ENCODE results near the gene MINDY4.

Gene MINDY4

DNA sequence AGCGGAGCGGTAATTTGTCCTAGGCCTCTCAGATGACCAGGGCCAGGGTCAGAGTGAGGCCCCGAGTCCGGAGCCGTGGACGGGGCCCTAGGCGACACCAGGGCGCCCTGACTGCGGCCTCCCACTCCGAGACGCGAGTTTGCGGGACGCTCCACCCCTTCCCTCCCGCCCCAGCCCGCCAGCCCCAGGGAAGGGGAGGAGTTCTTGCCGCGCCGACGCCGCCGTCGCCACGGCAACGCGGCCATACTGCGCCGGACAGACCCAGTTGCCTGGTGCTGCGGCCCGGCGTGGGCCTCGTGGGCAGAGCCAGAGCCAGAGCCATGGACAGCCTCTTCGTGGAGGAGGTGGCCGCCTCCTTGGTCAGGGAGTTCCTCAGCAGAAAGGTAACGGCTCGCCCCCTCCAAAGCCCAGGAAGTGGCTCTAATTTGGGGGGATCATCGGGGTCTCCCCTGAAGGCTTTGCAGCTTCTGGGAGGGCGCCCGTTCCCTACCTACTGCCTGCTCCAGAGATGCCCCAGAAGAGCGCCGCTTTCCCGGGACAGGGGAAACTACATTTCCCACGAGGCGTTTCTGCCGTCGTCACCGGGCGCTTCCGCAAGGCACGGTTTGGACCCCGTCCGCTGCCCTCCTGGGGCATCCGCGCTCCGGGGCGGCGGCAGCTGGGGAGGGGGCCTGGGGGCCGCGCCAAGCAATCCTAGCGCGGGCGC lies at the start of gene MINDY4:
TSS of gene MINDY4 (plus strand) at position 244 of the 706 bp plus-strand sequence. CDS start at position 321, 77 bp downstream.
- DNase-seq (ENCODE audit: low read depth, low spot score): no peak

DNA sequence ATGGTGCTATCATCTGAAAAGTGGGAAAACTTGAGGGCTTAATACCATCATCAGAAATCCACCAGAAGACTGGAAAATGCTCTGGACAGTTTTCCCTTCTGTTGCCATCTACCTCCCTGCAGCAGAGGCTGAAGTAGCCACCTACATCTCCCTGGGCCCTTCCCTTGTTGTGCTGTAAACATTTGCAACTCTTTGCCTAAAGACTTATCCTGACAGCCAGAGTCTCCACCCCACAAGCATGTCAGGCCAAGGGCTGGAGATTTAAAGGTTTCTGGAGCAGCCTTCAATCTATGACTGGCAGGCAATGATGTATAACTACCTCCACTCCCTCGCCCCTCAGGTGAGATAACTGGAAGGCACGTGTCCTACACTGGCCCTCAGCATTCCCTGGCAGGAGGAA lies 49.0 kb upstream of the MINDY4 start:
- DNase-seq (ENCODE audit: low read depth, low spot score): no peak

DNA sequence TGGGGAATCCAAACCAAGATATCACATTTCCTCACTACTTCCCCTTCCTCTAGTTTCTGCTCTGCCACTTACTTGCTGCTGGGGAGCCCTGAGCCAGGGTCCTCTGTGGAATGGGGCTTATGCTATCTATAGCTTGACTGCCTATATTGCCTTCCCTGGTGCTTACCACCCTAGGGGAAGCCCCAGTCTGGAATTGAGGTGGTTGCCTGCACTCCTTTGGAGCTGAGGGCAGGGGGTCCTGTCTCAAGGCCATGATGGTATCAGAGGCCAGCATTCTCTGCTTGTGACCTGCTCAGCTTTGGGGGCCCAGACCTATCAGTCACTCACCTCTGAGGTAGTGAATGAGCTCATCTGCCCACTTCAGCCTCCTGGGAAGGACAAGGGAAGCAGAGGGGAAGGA lies 48.5 kb upstream of the MINDY4 start:
- no peak for DNase-seq (ENCODE audit: low read depth, low spot score)

DNA sequence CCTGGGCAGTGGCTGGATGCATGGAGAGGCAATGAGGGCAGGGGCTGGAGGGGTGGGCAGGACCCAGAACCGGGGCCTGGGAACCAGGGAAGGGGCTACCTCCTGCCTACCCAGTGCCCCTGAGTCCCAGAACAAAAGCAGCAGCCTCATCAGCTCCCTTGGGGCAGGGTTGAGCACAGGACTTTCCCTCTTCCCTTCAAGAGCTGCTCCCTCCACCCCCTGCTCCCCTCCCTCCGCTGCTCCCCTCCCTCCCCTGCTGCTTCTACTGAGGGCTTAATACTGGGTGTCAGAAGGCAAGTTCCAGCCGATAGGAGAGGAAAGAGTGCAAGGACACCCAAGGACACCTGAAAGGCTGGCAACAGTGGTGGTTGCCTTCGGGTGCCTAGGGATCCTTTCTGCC lies 47.4 kb upstream of the MINDY4 start:
- DNase-seq (ENCODE audit: low read depth, low spot score): no peak

DNA sequence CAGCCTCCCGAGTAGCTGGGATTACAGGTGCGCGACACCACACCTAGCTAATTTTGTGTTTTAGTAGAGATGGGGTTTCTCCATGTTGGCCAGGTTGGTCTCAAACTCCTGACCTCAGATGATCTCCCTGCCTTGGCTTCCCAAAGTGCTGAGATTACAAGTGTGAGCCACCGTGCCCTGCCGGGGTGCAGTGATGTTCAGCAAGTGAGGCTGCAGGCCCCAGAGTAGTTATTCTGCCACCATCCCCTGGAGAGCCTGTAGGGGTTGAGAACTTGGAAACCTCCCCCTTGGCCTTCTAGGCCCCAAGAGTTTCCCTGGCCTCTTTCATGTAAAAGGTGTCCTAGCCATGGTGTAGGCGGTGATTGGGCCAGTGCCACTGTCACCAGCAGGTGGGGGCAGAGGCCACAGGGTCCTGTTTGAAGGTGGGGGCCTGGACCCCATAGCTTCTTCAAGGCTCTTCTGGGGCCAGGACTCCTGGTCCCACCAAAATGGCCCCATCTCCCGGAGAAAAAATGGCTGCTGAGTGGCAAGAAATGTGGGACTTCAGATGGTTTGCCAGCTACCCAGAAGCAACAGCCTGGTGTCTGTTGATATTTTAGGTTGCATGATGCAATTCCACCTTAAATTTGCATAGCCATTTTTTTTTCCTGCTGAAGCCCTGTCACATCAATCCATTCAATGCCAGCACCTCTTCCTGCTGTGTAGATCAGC lies 44.8 kb upstream of the MINDY4 start:
- no peak for DNase-seq (ENCODE audit: low read depth, low spot score)

DNA sequence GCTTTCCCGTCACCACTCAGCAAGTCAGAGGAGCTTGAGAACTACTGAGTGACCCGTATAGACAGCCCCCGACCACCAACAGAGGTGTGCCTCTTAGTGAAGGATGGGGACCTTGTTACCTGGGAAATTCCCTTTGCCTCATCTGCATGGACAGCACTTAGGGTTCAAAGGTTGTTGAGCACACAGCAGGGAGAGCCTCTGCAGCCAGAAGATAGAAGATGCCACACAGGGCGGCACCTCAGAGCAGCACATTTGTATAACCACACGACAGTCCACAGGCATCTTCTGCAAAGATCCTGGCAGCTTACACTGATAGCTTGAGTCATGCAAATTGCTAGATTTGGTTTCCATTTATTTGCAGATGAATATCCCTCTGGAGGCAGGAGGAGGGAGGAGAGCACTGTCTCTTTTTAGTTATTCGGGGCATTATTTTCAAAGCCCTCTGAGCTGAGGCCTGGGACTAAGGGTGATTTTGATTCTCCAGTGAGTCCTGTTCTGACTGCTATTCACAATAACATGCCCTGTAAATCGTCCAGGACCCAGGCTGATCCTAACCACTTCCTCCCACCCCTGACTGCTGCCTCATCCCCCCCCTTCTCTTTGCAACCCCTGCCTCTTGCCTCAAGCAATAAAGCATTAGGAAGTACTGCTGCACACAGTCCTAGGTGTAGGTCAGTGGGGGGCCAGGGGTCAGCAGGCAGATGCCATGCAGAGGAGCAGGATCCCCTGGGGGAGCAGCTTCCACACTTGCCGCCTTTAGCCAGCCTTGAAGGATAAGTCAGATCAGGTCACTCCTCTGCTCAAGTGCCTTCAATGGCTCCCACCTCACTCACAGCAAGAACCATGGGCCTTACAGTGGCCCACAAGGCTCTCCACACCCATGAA lies 43.9 kb upstream of the MINDY4 start:
- DNase-seq (ENCODE audit: low read depth, low spot score): no peak

DNA sequence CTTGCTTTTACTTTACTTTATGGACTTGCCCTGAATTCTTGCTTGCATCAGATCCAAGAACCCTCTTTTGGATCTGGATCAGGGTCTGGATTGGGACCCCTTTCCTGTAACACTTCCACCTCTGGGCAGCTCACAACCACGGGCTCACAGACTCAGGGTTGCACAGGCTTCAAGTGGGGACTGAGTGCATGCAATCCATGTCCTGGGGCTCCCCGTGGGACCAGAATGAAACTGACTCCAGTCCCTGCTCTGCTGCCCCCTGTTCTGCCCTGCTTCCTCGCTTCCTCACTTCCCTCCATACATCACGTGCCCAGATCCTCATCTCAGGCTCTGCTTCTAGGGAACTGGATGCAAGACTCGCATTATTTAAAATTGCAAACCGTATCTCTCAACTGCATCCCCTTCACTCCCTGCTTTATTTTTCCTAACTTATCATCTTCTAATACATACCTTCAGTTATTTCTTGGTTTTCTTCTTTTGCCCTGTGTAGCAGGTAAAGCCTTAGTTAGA lies 42.6 kb upstream of the MINDY4 start:
- DNase-seq (ENCODE audit: low read depth, low spot score): no peak

DNA sequence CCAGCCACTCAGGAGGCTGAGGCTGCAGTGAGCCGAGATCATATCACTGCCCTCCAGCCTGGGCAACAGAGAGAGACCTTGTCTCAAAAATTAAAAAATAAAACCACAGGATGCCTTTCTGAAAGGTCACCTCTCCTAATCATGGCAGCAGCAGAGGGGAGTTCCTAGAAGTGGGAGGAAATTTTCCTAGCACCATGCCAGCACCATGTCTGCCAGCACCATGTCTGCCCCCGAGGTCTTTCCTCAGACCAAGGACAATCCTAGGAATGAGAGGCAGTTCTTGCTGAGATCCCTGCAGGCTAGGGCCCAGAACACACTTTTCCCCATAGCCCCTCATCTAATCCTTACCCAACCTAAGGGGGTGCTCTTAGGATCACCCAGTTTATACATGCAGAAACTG lies 41.6 kb upstream of the MINDY4 start:
- DNase-seq (ENCODE audit: low read depth, low spot score): no peak

DNA sequence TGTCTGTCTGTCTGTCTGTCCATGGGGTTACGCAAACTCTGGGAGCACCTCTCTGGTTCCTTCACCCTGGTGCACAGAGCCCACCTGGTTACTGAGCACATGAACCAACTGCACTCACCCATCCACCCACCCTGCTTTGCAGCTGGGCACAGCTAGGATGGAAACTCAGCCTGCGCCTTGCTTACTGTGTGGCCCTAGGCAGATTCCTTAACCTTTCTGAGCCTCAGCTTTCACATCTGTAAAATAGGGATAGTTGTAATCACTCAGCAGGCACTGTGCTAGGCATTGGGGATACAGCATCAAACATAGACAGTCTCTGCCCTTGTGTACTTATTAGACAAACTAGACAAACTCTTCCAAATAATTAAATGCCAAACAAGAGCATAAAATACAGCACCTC lies 41.1 kb upstream of the MINDY4 start:
- DNase-seq (ENCODE audit: low read depth, low spot score): no peak

DNA sequence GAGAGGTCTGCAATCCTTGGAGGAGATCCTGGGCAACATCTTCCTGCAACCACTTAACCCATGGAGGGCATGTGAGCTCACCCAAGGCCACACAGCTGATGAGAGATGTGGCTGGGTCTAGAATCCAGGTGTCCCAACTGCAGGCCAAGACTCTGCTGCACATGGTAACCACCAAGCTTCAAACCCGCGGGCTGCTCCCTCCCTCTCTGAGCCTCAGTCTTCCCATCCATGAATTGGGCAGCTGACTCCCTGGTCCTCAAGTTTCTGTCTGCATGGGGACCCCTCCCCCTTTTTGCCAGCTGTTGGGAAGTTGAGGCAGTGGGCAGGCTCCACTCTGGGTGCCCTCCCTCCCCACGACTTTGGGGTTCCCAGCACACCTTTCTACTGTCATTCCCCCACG lies 40.2 kb upstream of the MINDY4 start:
- DNase-seq (ENCODE audit: low read depth, low spot score): no peak

DNA sequence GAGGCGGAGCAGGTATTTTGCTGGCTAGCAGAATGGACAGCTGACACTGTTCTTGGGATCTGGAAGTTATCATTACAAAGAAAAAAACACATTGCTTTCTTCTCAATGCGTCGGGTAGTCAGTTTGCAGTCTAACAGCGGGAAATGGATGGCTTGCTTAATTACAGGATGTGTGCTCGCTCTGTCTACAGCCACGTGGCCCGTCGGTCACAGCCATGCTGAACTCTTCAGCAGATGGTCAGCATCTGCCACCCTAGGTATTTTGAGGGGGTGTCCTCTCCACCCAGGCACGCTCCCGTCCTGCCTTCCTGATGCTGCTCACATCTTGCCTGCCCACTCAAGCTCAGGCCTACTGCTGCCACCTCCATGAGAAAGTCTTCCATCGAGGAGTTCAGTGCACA lies 39.6 kb upstream of the MINDY4 start:
- no peak for DNase-seq (ENCODE audit: low read depth, low spot score)

DNA sequence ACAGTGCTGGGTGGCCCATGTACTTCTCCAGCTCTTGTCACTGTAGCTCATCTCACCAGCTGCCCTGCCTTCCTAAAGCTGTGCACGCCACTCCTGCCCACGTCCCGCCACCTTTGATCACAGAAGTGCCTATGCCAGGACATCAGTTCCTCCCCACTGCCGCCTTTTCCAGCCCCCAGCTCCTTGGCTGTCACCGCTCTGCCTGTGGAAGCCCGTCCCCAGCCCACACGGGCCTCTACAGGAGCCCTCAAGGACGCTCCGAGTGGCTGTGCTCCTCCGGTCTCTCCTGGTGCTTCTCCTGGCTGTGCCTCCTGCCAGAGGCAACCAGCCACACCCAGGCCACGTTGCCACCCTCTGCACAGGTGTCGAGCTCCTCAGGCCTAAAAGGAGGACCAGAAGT lies 38.6 kb upstream of the MINDY4 start:
- DNase-seq (ENCODE audit: low read depth, low spot score): no peak

DNA sequence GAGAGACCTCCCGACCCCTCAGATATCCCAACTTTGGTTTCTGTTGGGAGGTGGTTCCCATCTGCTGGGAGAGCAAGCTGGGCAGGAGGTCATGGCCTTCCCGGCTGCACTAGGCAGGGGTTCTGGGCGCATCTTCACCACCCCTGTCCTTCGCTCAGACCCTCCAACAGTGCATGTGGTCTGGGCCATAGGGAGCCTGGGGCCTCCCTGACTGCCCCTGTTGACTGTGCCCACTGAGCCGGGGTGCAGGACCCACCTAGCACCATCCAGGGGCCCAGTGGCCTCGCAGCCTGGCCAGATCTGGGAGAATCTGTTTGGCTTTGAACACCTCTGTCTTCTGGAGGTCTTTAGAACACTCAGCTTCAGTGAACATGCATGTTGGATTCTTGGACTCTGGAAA lies 38.0 kb upstream of the MINDY4 start:
- DNase-seq (ENCODE audit: low read depth, low spot score): no peak

DNA sequence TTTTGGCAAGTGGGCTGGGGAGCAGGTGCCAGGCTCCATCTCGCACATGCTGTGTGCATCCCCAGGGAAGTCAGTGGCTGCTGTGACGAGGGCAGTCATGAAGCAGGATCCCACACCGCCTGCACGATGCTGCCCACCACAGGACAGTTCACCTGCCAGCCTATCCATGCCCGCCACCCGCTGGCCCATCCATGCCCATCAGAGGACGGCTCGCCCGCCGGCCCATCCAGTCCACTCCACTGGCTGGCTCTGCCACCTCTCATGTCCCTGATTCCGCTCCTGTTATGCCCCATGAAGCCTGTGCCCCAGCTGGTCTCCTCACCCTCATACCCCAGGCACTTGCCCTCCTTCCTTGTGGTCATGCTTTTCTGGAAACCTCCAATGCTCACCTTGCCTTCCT lies 37.5 kb upstream of the MINDY4 start:
- no peak for DNase-seq (ENCODE audit: low read depth, low spot score)

DNA sequence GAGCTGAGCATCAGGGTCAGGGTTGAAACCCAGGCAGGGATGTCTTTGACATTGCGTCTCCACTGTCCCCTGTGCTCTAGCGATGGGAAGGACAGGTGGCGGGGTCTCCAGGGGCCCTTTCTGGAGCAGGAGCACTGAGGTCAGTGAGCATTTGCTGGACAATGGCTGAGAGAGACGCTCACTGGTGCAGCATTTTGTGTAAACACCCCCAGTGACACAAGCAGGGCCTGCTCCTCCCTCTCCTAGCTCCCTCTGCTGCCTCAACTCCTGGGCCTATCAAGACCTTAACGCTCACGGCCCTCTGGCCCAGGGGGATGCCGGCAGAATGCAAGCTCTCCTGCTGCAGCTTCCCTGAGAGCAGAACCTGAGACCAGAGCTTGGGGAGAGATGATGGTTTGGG lies 36.7 kb upstream of the MINDY4 start:
- no peak for DNase-seq (ENCODE audit: low read depth, low spot score)

DNA sequence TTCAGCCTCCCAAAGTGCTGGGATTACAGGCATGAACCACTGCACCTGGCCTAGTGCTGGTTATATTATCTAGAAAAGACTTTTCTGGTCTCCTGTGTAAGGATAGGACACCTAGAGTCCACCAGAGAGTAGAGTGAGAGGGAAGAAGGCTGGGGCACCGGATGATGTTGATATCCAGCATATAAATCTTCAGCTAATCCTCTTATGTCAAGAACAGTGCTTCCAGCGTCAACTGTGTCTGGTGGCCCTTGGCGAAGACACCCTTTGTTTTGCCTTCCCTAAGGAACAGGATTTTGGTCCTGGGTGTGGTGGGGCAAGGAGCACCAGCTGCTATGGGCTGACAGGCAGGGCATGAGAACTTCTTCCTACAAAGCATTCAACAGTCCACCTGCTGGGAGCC lies 35.6 kb upstream of the MINDY4 start:
- DNase-seq (ENCODE audit: low read depth, low spot score): no peak

DNA sequence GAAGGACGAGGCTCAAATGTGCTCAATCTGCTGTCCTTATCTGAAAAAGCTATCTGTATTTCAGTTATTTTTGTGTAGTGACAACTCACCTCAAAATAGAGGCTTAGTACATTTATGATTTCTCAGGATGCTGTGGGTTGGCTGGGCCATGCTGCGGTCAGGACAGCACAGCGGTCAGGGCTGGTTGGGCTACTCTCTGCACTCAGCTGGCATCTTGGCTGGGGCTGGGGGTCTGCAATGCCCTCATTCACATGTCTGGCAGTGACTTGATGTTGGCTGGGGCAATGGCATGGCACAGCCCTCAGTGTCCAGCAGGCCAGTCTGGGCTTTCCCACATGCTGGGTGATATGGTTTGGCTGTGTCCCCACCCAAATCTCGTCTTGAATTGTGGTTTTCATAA lies 34.9 kb upstream of the MINDY4 start:
- DNase-seq (ENCODE audit: low read depth, low spot score): no peak

DNA sequence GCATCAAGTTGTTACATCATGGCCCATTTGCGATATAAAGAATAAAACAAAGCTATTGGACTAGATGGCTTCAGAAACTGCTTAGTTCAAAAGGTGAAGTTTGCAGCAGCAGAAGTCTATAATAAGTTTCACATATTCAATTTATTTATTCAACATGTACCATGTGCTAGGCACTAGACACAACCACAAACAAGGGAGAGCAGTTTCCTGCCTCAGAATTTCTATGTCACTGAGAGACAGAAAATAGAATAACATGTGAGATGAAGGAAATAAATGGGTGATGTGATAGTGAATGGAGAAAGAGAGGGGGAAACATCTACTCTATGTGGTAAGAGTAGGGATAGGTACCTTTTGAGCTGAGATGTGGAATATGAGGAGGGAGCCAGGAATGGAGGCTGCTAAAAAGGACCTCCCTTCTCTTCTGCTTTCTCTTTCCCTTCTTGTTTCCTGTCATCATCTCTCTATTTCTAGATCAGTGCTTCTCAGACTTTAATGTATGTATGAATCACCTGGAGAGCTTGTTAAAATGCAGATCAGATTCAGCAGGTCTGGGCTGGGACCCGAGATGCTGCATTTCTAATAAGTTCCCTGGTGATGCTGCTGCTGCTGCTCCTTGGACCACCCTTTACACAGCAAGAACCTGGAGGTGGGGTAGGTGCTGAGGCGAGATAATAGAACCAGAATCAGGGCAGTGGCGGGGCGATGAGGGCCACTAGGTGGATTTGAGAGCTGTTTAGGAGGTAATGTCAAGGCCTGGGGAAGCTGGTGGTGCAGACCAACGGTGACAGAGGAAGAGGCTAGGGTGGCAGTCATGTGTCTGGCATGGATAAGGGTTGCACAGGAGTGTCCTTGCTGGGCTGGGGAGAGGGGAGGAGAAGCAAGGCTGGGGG lies 32.9 kb upstream of the MINDY4 start:
- DNase-seq (ENCODE audit: low read depth, low spot score): no peak

DNA sequence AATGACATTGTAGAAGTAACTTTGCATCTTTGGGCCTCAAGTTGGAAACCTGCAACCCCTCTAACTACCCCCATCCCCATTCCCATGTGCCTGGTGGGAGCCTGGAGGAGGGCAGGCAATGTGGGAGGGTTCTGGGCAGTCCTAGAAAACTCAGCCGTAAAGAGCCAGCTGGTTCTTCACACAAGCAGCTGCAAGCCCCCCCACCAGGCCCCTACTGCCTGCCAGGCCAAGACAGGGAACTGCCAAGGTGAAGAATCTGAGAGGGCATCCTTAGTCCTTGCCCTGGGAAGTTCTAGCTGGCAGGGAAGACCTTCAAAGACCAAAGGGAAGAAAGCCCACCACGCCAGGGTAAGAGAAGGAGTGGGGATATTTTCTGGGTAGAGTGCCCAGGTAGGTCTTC lies 31.5 kb upstream of the MINDY4 start:
- DNase-seq (ENCODE audit: low read depth, low spot score): no peak

DNA sequence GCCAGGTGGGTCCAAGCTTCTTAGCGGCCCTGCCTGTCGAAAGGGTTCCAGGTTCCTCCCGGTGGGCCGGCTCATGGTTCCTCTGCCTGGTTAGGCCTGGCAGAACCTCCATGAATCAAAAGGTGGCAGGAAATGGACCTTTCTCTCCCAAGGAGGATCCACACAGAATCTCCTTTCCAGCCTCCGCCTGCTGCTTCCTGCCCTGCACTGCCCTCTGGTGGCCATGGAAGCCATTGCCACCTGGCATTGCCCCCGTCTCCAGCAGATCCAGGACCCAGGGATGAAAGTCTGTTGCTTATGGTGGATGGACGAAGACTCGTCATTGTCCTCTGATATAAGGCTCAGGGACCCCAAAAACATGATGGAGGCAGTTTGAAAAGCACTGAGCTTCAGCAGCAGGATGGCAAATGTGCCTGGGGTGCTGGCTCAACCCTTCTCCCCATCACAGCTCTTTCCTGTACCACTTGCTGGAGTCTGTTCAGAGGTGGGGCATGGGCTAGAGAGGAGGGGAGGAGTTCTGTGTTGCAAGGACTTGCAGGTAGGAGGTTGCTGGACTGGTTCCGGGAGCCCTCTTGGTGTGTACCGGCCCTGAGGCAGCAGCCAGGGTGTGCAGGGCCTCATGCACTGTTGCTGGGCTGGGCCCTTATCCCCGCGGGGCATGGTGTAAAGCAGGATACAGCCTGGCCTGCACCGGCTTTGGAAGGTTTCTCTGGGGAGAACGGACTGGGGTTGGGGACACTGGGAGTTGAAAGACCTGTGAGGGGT lies 30.6 kb upstream of the MINDY4 start:
- no peak for DNase-seq (ENCODE audit: low read depth, low spot score)

DNA sequence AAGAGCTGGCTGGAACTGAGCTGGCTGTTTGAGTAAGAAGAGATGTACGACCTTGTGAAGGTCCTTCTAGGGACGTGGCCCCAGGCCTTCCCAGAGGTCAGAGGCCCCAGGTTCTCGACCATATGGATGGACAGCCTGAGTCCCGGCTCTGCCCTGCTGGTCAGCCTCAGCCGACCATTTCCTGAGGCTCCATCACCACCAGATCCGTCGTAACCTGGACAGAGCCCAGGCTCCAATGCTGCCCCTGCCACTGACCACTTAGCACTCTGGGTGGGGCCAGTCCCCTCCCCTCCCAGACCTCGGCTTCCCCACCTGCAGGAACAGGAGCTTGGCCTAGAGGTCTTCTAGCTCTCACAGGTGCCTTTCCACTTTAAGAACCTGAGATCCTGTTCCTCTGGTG lies 29.9 kb upstream of the MINDY4 start:
- no peak for DNase-seq (ENCODE audit: low read depth, low spot score)
